ENCODE data around the gene CEP20. TPM values are rescaled to one million over a fixed set of nuclear protein-coding genes. Genes with fewer than 3 reads are reported as not detected.
A peak's percentile ranks its signal among the peaks of the same experiment; 100 is the strongest.

CEP20 gene
- total RNA-seq, 1 donor, result 55.8 TPM

GRCh38 chr16:15879255-15879811, 9.1 kb downstream of the CEP20 start:
- TF ChIP-seq, protein P1, sequence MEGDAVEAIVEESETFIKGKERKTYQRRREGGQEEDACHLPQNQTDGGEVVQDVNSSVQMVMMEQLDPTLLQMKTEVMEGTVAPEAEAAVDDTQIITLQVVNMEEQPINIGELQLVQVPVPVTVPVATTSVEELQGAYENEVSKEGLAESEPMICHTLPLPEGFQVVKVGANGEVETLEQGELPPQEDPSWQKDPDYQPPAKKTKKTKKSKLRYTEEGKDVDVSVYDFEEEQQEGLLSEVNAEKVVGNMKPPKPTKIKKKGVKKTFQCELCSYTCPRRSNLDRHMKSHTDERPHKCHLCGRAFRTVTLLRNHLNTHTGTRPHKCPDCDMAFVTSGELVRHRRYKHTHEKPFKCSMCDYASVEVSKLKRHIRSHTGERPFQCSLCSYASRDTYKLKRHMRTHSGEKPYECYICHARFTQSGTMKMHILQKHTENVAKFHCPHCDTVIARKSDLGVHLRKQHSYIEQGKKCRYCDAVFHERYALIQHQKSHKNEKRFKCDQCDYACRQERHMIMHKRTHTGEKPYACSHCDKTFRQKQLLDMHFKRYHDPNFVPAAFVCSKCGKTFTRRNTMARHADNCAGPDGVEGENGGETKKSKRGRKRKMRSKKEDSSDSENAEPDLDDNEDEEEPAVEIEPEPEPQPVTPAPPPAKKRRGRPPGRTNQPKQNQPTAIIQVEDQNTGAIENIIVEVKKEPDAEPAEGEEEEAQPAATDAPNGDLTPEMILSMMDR (IDR thresholded peaks at IDR 0.05; ENCODE audit: insufficient read depth, low read length), result no peak
- peak; percentile 95 for DNase-seq (ENCODE audit: low read depth)
- H3K4me3 ChIP-seq (ENCODE audit: low read depth, low read length), result no peak overlapping the region

GRCh38 chr16:15876503-15876902, 11.9 kb downstream of the CEP20 start:
- no peak overlapping the region for H3K4me3 ChIP-seq (ENCODE audit: low read depth, low read length)
- no peak for DNase-seq (ENCODE audit: low read depth)
- TF ChIP-seq, protein P1 (IDR thresholded peaks at IDR 0.05; ENCODE audit: insufficient read depth, low read length), result no peak

DNA sequence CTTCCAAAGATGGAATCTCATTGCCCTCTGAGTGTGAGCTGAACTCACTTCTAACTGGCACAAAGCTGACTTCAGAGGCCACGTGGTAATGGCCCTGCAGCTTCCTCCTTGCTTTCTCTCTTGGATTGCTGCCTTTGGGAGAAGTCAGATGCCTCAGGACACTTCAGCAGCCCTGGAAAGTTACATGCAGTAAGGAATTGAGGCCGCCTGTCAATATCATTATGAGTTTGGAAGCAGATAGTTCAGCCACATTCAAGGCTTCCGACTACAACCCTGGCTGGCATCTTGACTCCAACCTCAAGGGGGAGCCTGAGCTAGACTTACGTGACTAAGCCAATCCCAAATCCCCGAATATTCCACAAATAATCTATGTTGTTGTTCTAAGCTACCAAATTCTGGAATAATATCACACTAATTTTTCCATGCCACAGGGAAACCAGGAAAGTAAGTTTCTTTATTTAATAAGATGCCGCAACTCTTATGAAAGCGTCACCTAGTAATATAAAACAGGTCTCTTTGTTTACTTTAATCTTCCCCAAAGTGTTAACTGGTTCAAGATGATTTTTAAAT, 13.6 kb downstream of the CEP20 start:
- no peak overlapping the region for H3K4me3 ChIP-seq (ENCODE audit: low read depth, low read length)

DNA sequence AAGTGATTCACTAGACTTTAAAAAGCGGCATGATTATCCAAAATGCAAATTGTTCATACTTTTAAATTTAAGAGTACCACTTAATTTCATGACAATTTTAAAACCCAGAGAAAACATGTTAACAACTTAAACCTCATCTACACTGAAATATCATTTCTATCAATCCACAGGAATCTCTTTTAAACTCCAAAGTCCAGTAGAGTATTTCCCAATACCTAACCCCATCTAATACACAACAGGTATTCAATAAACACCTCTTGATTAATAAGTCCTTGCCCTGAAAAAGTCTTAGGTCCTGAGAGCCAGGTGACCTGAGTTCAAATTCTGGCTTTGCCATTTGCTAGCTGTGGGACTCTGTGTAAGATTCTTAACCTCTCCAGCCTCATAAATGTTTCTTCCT, 14.7 kb downstream of the CEP20 start:
- H3K4me3 ChIP-seq (ENCODE audit: low read depth, low read length), result no peak overlapping the region
- no peak for DNase-seq (ENCODE audit: low read depth)
- TF ChIP-seq, protein P1 (IDR thresholded peaks at IDR 0.05; ENCODE audit: insufficient read depth, low read length), result no peak

More for the DNA sequence above, 13.6 kb downstream of the CEP20 start:
- peak; percentile 86 for DNase-seq (ENCODE audit: low read depth)
- TF ChIP-seq, protein P1 (IDR thresholded peaks at IDR 0.05; ENCODE audit: insufficient read depth, low read length), result peak; percentile 94

- no peak overlapping the region for H3K4me3 ChIP-seq (ENCODE audit: low read depth, low read length)
- TF ChIP-seq, protein P1 (IDR thresholded peaks at IDR 0.05; ENCODE audit: insufficient read depth, low read length), result no peak
- peak; percentile 72 for DNase-seq (ENCODE audit: low read depth)
These were observed 15.1 kb downstream of the CEP20 start for GRCh38 chr16:15873301-15873700.

DNA sequence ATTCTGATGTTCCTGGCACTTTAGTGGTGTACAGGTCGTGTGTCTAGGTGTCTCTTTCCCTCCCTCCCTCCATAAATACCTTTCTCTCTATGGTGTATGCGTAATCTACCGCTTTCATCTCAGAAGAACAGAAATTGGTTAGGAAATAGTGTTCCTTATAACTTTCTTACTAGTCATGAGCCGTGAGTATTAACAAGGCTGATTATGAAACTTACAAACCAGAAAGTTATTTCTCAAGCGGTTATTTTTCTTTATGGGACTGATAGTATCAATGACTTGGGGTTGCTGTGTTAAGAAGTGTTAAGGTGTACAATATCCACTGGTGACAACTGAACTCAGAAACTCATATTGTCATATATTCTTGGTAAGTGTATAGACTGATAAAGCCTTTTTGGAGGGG, 18.4 kb downstream of the CEP20 start:
- no peak for DNase-seq (ENCODE audit: low read depth)

More for the DNA sequence above, 18.4 kb downstream of the CEP20 start:
- H3K4me3 ChIP-seq (ENCODE audit: low read depth, low read length), result no peak overlapping the region
- TF ChIP-seq, protein P1 (IDR thresholded peaks at IDR 0.05; ENCODE audit: insufficient read depth, low read length), result no peak
